Muscle layer of duodenum (tissue), 2 donors: ENCODE measurements around the gene EHD4.

ENCODE experiments used
- H3K27ac ChIP-seq: one replicate; pipeline ENCODE4 v1.7.0; 2013; ENCODE audit warnings: mild to moderate bottlenecking, low read length
- H3K27me3 ChIP-seq: one replicate; pipeline ENCODE4 v1.7.0; 2013; ENCODE audit warnings: low read depth, mild to moderate bottlenecking, control low read depth, low read length
- H3K36me3 ChIP-seq, 2 donors: one replicate each; pipeline ENCODE4 v1.7.0; 2013; ENCODE audit warnings: low read length in 2 of 2, control low read depth in 1 of 2, mild to moderate bottlenecking in 1 of 2; ENCODE audit not compliant: insufficient read depth in 2 of 2, control insufficient read depth in 1 of 2
- H3K4me1 ChIP-seq, 2 donors: one replicate each; pipeline ENCODE4 v1.7.0; 2013; ENCODE audit warnings: low read length in 2 of 2, mild to moderate bottlenecking in 2 of 2, control low read depth in 1 of 2, moderate library complexity in 1 of 2; ENCODE audit not compliant: insufficient read depth in 2 of 2, control insufficient read depth in 1 of 2
- H3K4me3 ChIP-seq, 2 donors: one replicate each; pipeline ENCODE4 v1.7.0; 2013; ENCODE audit warnings: low read length in 2 of 2, low read depth in 1 of 2, mild to moderate bottlenecking in 1 of 2
- H3K9me3 ChIP-seq, 2 donors: one replicate each; pipeline ENCODE4 v1.7.0; 2013; ENCODE audit warnings: low read length in 2 of 2, control low read depth in 1 of 2, mild to moderate bottlenecking in 1 of 2; ENCODE audit not compliant: control insufficient read depth in 1 of 2
- donor health status: healthy.

EHD4 gene

DNA sequence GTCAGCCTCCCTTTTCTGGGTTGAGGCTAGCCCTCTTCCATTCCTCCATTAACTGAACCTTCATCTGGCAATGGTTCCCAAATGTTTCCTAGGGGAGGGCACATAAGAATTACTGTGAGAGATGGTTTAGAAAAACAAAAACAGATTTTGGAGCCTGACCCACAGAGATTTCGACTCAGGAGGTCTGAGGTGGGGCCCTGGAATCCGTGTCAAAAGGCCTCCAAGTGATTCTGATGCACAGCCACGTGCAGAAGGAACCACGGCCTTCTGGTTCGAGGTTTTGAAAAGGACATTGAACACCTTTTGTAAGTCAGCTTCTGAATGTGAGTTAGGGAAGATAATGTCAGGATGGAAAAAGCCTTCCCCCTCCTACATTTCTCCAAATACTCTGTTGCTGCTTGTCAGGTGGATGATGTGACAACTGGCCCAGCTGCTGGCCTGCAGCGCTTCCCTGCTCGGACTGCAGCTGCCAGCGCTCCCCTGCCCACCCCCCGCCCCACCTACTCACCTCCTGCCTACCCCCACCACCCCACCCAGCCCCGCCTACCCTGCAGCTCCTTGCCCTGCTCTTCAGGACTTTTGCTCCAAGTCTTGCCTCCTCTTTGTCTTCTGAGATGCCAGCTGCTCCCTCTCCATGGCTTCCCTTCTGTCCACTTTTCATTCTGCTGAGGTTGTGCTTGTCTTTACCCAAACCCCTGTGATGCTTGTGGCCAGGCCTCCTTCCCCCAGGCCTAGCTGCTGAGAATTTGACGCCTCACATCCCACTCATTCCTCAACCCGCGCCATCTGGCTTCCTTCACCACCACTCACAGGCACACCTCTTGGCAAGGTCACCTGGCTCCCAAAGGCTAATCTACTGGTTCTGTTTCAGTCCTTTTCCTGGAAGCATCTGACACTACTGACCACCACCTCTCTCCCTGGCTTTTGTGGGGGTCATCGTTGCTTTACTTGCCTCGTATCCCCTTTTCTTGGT is 6.6 kb downstream of the EHD4 start:
- Histone ChIP-seq H3K4me3 (no peak overlapping the region), H3K27me3 (no peaks in the 10 kb centered on the region), H3K9me3 (no peaks in the 10 kb centered on the region), H3K4me1 (peaks cover 9 to 14% of the 10 kb centered on the region in 2 donors), H3K27ac (no peak overlapping the region), H3K36me3 (no peaks in the 10 kb centered on the region)

DNA sequence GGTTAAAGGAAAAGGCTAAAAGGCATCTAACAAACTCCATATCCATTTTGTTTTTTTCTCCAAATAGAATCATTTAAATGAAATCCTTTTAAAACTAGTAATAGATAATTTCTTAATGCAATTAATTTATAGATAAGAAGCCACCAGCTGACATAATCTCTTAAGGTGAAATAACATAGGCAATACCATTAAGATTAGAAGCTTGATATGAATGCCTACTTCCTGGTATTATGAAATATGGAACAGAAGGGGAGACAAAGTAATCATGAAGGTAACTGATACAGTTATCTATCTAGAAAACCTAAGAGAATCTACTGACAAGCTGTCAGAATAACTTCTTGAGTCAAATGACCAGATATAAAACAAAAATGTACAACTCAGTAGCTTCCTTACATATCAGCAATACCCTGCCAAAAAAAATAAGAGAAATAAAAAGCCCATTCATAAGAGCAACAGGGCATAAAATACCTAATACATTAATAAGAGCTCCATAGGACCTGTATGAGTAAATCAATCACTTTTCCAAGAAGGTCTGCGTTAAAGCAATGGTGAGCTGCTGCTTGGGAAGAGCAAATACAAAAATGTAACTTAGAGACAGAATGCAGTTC is 10.7 kb downstream of the EHD4 start:
- H3K4me3 ChIP-seq: no peak overlapping the region
- no peaks in the 10 kb centered on the region for H3K27me3 ChIP-seq
- no peak overlapping the region for H3K27ac ChIP-seq
- no peaks in the 10 kb centered on the region for H3K9me3 ChIP-seq
- H3K4me1 ChIP-seq: peaks cover 1 to 7% of the 10 kb centered on the region in 2 donors
- H3K36me3 ChIP-seq: no peaks in the 10 kb centered on the region

DNA sequence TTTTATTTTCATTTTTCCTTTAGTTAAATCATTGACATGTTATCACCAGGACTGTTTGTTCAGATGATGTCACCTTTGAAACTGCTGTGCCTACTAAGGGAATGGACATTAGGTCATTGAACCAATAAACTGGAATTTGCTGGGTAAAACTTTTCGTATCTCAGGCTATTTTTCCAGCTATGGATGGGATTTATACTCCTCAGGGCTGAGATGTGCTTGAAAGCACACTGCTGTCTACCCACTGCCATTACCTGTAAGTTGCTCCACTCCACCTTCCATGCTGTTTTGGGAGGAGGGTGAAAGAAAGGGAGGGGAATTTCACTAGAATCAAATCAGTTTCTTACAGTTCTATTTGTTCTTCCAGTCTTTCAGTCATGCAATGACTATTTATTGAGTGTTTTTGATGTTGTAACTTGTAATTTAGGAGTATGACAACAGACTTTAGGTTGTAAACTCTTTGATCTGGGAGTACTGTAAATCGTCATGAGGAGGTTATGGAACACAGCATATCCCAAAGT is 11.3 kb downstream of the EHD4 start:
- Histone ChIP-seq H3K4me3 (no peak overlapping the region), H3K9me3 (no peaks in the 10 kb centered on the region), H3K27me3 (no peaks in the 10 kb centered on the region), H3K36me3 (no peaks in the 10 kb centered on the region), H3K4me1 (peaks cover 0 to 2% of the 10 kb centered on the region in 2 donors), H3K27ac (no peak overlapping the region)

DNA sequence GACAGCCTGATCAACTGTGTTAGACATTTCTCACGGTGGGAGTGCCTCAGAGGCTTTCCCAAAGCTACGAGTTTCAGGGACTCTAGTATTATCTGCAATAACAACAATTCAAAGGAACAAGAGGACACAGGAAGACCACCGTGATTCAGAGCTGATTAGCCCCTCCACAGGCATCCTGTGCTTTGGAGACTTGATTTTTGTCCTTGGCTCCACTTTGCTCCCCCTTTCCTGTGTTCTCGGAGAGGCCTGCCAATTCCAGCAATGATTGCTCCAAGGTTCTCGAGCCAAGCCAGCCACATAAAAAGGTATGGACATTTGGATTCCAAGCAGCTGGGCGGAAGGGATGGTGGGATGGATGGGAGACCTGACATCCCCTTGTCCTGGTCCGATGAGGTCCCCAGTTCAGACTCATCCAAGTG is 14.3 kb downstream of the EHD4 start:
- Histone ChIP-seq H3K4me1 (no peaks in the 10 kb centered on the region), H3K36me3 (peaks cover 2 to 7% of the 10 kb centered on the region in 2 donors), H3K4me3 (no peak overlapping the region), H3K27ac (no peak overlapping the region), H3K27me3 (no peaks in the 10 kb centered on the region), H3K9me3 (no peaks in the 10 kb centered on the region)

DNA sequence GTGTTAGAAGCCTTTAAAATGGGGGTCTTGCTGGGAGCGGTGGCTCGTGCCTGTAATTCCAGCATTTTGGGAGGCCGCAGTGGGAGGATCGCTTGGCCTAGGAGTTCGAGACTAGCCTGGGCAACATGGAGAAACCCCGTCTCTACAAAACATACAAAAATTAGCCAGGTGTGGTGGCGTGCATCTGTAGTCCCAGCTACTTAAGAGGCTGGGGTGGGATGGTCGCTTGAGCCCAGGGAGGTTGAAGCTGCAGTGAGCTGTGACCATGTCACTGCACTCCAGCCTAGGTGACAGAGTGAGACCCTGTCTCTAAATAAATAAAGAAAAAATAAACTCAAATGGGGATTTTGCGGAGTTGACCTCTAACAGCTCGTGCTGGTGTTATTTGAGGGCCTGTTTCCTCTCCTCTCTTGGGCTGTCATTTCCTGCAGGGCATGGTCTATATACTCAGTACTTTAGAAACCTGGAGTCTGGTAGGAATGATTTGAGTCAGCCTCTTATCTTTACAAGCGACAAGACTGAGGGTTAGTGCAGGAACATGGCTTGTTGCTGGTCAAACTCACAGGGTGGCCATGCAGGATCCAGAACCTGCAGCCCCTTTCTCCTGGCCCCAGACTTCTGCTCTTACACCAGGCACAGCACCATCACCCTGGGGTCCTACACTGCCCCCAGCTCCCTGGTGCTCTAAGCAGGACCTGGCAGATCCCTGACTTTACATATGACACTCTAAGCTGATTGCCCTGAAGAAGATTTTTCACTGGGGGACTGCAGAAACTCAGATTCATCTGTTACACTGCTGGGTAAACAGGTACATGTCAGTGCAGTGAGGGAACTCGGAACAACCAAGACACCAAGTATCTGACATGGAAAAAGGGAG is 15.1 kb downstream of the EHD4 start:
- H3K4me3 ChIP-seq: no peak overlapping the region
- H3K36me3 ChIP-seq: peaks cover 4 to 9% of the 10 kb centered on the region in 2 donors
- H3K27ac ChIP-seq: no peak overlapping the region
- no peaks in the 10 kb centered on the region for H3K27me3 ChIP-seq
- H3K9me3 ChIP-seq: no peaks in the 10 kb centered on the region
- no peaks in the 10 kb centered on the region for H3K4me1 ChIP-seq

DNA sequence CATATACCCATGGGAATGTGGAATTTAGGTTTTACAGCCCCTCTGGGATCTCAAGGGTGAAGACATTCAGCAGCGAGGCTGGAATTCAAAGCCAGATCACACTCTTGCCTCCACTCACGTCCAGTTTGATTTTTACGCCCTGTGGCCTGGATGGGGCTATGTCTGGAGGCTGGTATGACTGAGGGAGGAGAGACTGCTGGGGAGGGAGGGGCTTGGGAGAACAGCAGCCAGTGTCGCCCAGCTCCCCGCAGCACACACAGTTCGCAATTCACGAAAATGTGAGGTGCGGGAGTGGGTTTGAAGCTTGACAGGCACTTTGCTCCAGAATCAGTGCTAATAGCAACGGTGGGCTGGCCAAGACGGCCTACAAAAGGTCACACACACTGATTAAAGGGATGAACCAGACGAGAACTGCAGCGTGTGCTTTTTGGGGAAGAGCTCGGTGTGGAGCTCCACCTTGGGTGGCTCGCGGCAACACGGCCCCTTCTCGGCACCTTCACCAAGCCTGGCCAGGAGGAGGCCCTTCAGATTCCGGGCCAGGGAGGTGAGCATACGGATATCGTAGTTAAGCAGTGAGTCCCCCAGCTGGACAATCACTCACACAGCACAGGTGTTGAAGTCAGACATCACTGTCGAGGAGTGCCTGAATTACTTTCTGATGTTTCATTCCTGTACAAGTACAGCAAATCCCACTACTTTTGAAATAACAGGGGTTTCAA is 16.4 kb downstream of the EHD4 start:
- Histone ChIP-seq H3K27ac (no peak overlapping the region), H3K4me3 (no peak overlapping the region), H3K27me3 (no peaks in the 10 kb centered on the region), H3K9me3 (no peaks in the 10 kb centered on the region), H3K4me1 (peaks cover 4 to 5% of the 10 kb centered on the region in 2 donors), H3K36me3 (peaks cover 4 to 16% of the 10 kb centered on the region in 2 donors)

DNA sequence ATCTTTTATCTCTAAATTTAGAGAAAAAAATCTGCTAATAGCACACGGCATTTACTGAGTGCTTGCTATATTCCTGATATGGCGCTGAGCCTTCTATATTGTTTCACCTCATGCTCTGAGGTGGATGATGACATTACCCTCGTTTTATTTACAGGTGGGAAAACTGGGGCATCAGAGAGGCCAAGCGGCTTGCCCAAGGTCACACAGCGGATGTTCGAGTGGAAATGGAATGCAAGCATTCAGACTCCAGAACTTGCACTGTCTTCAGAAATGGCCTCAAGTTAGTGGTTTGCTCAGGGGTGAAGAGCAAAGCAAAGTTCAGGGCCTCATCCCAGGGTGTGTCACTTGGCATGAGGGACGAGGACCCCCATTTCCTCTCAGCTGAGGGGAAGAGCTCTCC is 17.3 kb downstream of the EHD4 start:
- Histone ChIP-seq H3K9me3 (no peaks in the 10 kb centered on the region), H3K4me1 (peaks cover 4 to 9% of the 10 kb centered on the region in 2 donors), H3K27ac (no peak overlapping the region), H3K4me3 (no peak overlapping the region), H3K36me3 (peaks cover 4 to 16% of the 10 kb centered on the region in 2 donors), H3K27me3 (no peaks in the 10 kb centered on the region)

DNA sequence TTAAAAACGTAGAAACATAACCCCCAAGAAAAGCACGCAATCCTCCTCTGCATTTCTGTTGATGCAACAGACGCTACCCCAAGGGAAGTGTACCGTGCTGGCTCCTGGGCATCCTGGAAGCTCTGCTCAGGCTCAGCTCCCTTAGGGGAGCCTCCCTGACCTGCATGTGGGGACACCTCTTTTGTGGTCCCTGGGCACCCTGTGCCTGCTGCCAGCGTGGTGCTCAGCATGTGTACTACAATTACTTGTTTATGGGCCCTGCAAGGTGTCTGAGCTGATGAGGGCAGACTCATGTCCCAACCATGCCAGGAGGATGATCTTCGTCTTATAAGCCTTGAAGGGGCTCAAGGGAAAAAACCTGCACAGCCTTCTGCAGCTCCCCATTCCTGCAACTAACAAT is 18.3 kb downstream of the EHD4 start:
- H3K4me1 ChIP-seq: peaks cover 4 to 17% of the 10 kb centered on the region in 2 donors
- H3K27me3 ChIP-seq: no peaks in the 10 kb centered on the region
- no peaks in the 10 kb centered on the region for H3K9me3 ChIP-seq
- H3K4me3 ChIP-seq: no peak overlapping the region
- H3K27ac ChIP-seq: no peak overlapping the region
- H3K36me3 ChIP-seq: peaks cover 4 to 16% of the 10 kb centered on the region in 2 donors

DNA sequence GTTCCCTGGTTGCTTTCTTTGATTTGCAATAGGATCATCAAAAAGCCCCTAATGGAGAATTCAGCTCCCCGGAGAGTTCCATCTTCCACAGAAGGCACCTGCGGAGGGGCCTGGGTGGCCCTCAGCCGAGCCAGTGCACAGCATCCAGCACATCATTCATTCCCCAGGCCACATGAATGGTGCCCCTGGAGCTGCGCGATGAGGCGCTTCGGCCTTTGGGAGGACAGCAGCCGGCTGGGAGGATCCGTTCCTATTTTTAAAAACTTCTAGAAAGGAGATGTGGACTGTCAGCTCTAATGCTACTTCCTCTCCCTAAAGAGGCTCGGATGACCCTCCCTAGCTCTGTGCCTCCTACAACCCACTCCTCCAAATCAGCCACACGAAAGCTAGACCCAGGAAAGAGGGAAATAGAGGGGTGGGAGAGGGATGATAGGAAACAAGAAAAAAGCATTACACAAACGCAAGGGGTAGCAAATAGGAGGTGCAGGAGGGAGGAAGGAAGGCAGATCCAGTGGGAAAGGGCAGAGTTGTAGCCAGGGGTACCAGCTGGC is 20.3 kb downstream of the EHD4 start:
- H3K4me3 ChIP-seq: no peak overlapping the region
- peaks cover 4 to 17% of the 10 kb centered on the region in 2 donors for H3K4me1 ChIP-seq
- no peaks in the 10 kb centered on the region for H3K9me3 ChIP-seq
- H3K27ac ChIP-seq: no peak overlapping the region
- no peaks in the 10 kb centered on the region for H3K27me3 ChIP-seq
- H3K36me3 ChIP-seq: peaks cover 4 to 16% of the 10 kb centered on the region in 2 donors

DNA sequence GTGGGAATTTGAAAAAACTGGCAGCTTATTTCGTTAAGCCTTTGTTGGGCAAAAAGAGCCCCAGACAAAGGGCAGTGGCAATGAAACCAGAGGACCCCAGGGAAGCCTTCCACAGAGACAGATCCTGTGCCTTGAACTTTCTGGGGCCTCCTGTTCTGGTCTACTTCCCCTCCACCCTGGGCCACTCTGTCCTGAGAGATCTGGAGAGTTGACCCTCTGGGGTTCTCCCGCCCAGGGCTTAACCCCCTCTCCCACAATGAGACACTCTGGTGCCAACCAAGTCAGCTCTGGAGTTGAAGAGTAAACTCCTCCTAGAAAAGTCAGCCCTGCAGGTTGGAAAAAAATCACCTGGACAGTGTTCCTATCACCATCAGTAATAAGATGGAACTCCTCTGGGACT is 20.8 kb downstream of the EHD4 start:
- no peaks in the 10 kb centered on the region for H3K27me3 ChIP-seq
- no peak overlapping the region for H3K4me3 ChIP-seq
- H3K27ac ChIP-seq: no peak overlapping the region
- H3K36me3 ChIP-seq: peaks cover 4 to 16% of the 10 kb centered on the region in 2 donors
- no peaks in the 10 kb centered on the region for H3K9me3 ChIP-seq
- peaks cover 4 to 17% of the 10 kb centered on the region in 2 donors for H3K4me1 ChIP-seq
